ENCODE results near the gene AMH. TPM values are rescaled to one million over a fixed set of nuclear protein-coding genes. Genes with fewer than 3 reads are reported as not detected.

AMH gene
- total RNA-seq, 1 donor from 2014 or later: 16.4 TPM

- Mint-ChIP-seq H3K4me1 (ENCODE audit: unreplicated experiment) (peaks cover 4% of the 10 kb centered on the region), H3K27ac (ENCODE audit: unreplicated experiment) (no peak overlapping the region), H3K4me3 (ENCODE audit: unreplicated experiment) (no peak overlapping the region), H3K27me3 (ENCODE audit: unreplicated experiment) (no peaks in the 10 kb centered on the region), H3K9me3 (ENCODE audit: unreplicated experiment) (no peaks in the 10 kb centered on the region), H3K36me3 (ENCODE audit: unreplicated experiment) (peaks cover 10% of the 10 kb centered on the region)
- DNase-seq (ENCODE audit: extremely low spot score, unreplicated experiment): no peak
- TF ChIP-seq, protein P1, sequence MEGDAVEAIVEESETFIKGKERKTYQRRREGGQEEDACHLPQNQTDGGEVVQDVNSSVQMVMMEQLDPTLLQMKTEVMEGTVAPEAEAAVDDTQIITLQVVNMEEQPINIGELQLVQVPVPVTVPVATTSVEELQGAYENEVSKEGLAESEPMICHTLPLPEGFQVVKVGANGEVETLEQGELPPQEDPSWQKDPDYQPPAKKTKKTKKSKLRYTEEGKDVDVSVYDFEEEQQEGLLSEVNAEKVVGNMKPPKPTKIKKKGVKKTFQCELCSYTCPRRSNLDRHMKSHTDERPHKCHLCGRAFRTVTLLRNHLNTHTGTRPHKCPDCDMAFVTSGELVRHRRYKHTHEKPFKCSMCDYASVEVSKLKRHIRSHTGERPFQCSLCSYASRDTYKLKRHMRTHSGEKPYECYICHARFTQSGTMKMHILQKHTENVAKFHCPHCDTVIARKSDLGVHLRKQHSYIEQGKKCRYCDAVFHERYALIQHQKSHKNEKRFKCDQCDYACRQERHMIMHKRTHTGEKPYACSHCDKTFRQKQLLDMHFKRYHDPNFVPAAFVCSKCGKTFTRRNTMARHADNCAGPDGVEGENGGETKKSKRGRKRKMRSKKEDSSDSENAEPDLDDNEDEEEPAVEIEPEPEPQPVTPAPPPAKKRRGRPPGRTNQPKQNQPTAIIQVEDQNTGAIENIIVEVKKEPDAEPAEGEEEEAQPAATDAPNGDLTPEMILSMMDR (IDR thresholded peaks at IDR 0.05): no peak
Observed at GRCh38 chr19:2248136-2249009, 750 bp upstream of the AMH start.

GRCh38 chr19:2249880-2250765 lies 1.0 kb downstream of the AMH start:
- no peak for DNase-seq (ENCODE audit: extremely low spot score, unreplicated experiment)
- H3K4me1 Mint-ChIP-seq (ENCODE audit: unreplicated experiment): peaks cover 7% of the 10 kb centered on the region
- no peaks in the 10 kb centered on the region for H3K9me3 Mint-ChIP-seq (ENCODE audit: unreplicated experiment)
- no peak overlapping the region for H3K4me3 Mint-ChIP-seq (ENCODE audit: unreplicated experiment)
- peaks cover 5% of the 10 kb centered on the region for H3K36me3 Mint-ChIP-seq (ENCODE audit: unreplicated experiment)
- TF ChIP-seq, protein P1 (IDR thresholded peaks at IDR 0.05): no peak
- H3K27me3 Mint-ChIP-seq (ENCODE audit: unreplicated experiment): no peaks in the 10 kb centered on the region
- H3K27ac Mint-ChIP-seq (ENCODE audit: unreplicated experiment): no peak overlapping the region

DNA sequence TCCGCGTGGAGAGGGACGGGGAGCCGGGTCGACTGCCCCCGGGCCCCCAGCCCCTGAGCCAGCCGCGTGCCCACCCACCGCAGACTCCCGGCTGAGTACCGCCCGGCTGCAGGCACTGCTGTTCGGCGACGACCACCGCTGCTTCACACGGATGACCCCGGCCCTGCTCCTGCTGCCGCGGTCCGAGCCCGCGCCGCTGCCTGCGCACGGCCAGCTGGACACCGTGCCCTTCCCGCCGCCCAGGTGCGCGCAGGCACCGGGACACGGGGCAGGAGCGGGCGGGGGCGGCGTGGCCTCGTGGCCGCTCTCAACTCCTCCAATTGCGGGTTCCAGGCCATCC lies 1.6 kb downstream of the AMH start:
- TF ChIP-seq, protein P1 (IDR thresholded peaks at IDR 0.05): no peak
- no peak for DNase-seq (ENCODE audit: extremely low spot score, unreplicated experiment)
- peaks cover 7% of the 10 kb centered on the region for H3K4me1 Mint-ChIP-seq (ENCODE audit: unreplicated experiment)
- H3K27ac Mint-ChIP-seq (ENCODE audit: unreplicated experiment): no peak overlapping the region
- no peaks in the 10 kb centered on the region for H3K27me3 Mint-ChIP-seq (ENCODE audit: unreplicated experiment)
- no peak overlapping the region for H3K4me3 Mint-ChIP-seq (ENCODE audit: unreplicated experiment)
- H3K36me3 Mint-ChIP-seq (ENCODE audit: unreplicated experiment): peaks cover 2% of the 10 kb centered on the region
- no peaks in the 10 kb centered on the region for H3K9me3 Mint-ChIP-seq (ENCODE audit: unreplicated experiment)

GRCh38 chr19:2251106-2252054 lies 2.3 kb downstream of the AMH start:
- peaks cover 6% of the 10 kb centered on the region for H3K4me1 Mint-ChIP-seq (ENCODE audit: unreplicated experiment)

More at GRCh38 chr19:2251106-2252054, 2.3 kb downstream of the AMH start:
- DNase-seq (ENCODE audit: extremely low spot score, unreplicated experiment): no peak
- H3K9me3 Mint-ChIP-seq (ENCODE audit: unreplicated experiment): no peaks in the 10 kb centered on the region
- H3K27ac Mint-ChIP-seq (ENCODE audit: unreplicated experiment): no peak overlapping the region
- H3K4me3 Mint-ChIP-seq (ENCODE audit: unreplicated experiment): no peak overlapping the region
- TF ChIP-seq, protein P1 (IDR thresholded peaks at IDR 0.05): no peak
- no peaks in the 10 kb centered on the region for H3K27me3 Mint-ChIP-seq (ENCODE audit: unreplicated experiment)
- no peaks in the 10 kb centered on the region for H3K36me3 Mint-ChIP-seq (ENCODE audit: unreplicated experiment)

Data from osteocyte (in vitro differentiated cells).